Islet precursor cell (in vitro differentiated cells): ENCODE data around the gene MMP20.
A peak's percentile ranks its signal among the peaks of the same experiment; 100 is the strongest.

Experiments
- DNase-seq: peaks from one replicate; pipeline ENCODE4 v3.0.0-alpha.2; 2018

MMP20 gene

DNA sequence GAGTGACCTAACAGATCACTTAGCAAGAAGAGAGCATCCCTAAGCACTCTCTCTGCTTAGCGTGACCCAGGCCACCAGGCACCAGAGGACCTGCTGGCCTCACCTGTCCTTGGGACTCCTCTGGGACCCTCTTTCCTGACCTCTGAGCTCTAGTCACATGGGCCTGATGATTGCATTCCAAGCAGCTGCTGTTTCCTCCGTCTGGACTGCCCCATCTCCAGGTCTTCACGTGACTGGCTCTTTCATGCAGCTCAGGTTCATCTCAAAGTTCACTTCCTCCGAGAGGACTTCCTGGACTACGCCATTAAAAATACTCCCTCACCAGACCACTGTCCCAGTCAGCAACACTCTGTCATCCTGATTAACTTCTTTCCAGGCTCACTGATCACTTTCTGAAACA, 2.9 kb downstream of the MMP20 start:
- DNase-seq, result no peak

DNA sequence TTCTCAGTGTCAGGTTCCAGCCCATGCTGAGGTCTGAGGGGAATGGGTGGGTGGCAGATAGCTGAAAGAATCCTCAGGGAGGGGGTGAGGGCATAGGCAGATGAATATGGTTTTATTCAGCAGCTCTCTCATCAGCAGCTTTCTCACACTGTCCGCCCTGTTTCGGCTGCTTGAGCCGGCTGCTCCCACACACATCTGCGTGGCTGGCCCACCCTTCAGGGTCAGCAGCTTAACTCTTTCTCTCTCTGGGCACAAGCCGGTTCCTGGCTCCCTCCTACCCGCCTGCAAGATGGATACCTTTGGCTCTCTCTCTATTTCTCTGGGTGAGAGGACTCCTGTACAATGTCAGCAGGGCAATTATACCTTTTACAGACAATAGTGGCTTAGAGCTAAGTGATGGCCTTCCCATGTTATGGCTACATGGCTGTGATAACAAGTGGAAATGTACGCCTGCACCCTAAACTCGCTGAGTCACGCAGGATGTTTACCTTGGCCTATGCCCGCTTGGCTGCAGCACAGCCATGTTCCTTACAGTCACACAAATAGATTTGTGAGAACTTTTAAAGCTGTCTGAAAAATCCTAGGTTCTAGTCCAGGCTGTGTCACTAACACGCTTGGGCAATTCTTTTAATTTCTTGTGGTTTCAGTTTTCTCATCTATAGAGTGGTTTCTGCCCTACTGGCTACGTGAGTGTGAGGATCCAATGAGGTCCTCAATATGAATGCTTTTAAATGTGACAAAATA, 4.1 kb downstream of the MMP20 start:
- DNase-seq, result no peak

DNA sequence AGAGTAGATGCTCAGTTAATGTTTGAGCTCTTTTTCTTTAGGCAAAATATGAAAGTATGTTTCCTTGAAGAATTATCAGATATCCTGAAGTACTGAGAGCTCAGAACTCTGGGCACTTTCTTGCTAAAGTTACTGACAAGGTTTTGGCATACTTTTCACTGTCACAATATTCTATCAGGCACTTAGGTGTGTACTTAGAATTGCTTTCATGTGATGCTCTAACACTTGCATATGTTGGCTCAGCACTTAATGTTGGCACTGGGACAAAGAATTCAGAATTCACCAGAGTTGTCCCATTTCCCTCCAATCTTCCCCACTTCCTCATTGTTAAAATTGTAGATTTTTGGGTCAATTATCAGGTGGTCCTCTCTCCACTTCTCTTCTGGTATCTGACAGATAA, 5.0 kb downstream of the MMP20 start:
- DNase-seq, result no peak

DNA sequence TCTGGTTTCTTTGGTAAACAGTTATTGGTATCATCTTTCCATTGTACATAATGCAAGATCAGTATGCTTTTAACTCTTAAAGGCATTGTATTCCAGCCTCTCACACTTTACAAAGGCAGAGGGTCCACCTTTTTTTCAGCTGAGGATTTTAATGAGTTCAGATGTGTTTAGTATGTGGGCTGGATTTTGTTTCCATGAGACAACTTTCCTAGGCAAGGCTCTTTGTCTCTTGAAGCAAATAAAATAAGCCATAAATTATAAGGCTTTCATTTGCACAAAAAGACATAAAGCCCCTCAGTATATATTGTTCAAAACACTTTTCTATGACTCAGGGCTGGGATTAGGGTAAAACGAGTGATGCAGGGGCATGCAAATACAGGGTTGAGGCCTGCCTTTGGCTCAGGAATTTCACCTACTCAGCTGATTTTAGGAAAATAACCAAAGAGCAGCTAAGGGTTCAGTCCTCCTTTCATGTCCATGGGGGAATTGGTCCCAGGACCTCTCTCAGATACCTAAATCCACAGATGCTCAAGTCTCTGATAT, 7.6 kb downstream of the MMP20 start:
- DNase-seq, result no peak

- peak; percentile 59 for DNase-seq
These were observed 9.2 kb downstream of the MMP20 start for GRCh38 chr11:102615894-102616432.

GRCh38 chr11:102615077-102615893, 9.8 kb downstream of the MMP20 start:
- peak; percentile 83 for DNase-seq

DNA sequence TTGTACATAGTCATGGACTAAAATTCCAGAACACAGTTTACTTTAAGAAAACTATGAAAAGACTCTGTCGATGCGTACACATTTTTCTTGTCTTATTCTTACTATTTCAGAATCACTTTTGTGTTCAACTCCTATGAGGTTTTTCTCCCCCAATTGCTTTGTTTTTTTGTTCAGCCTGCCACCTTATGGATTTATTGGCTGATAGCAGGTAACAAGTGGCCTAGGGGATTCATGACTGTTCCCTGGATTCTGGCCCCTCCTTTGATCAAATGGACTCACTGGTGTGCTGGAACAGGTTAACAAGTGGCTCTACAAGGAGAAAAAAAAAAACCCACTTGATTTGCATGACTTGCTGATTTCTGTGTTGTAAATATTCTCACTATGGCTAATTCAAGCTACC, 10.6 kb downstream of the MMP20 start:
- no peak for DNase-seq

- DNase-seq, result no peak
These were observed 11.1 kb downstream of the MMP20 start for GRCh38 chr11:102614031-102614430.

GRCh38 chr11:102613450-102613849, 11.7 kb downstream of the MMP20 start:
- no peak for DNase-seq

- DNase-seq, result no peak
These were observed 13.8 kb downstream of the MMP20 start for GRCh38 chr11:102611291-102611690.

DNA sequence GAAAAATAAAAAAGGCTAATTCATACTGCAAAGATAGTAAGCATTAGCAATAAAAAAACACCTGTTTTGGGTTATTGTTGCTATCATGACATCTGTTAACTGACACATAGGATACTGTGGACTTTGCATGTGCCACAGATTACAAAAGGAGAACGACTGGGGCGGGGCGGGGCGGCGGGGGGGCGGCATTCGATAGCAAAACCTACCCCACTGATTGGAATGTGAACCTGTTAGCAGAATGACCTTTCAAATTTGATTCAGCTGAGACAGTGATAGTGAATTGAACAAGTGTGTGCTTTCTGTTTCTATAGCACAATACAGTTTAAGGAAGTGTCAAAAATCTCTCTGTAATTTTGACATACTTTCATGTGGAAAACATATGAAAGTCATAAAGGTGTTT, 14.9 kb downstream of the MMP20 start:
- no peak for DNase-seq

DNA sequence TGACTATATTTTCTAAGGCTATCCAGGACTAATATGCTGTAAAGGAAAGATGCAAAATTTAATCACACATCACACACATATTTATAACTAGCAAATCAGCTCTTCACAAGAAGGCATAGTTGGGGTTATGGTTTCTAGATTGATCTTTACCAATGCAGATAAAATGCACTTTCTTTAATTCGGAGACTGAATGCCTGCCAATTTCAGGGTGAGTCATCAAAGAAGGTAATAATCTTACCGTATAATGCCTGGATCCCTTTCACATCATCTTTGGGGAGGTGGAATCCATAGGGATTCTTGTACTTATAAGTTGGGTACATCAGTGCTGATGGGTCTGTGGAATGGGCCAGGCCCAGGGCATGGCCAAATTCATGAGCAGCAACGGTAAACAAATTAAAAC, 16.4 kb downstream of the MMP20 start:
- DNase-seq, result no peak

- peak; percentile 92 for DNase-seq
These were observed 20.3 kb downstream of the MMP20 start for GRCh38 chr11:102604875-102605274.

GRCh38 chr11:102604011-102604410, 21.1 kb downstream of the MMP20 start:
- DNase-seq, result no peak

DNA sequence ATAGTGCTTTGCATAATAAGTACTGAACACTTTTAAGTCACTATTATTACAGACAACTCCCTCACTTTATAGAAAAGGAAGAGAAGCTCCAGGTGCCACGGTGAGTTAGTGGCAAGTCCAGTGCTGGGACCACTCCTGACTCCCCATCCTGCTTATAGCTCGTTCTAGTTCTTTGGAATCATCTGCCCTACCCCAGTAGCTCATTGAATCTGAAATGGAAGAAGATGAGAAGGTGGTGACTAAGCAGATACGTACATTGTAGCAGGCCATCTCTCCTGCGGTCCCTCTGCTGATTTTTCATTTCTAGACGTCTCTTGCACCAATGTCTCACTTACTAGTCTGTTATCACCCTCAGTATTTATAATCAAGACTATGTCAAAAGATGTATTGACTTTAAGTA, 21.6 kb downstream of the MMP20 start:
- no peak for DNase-seq

DNA sequence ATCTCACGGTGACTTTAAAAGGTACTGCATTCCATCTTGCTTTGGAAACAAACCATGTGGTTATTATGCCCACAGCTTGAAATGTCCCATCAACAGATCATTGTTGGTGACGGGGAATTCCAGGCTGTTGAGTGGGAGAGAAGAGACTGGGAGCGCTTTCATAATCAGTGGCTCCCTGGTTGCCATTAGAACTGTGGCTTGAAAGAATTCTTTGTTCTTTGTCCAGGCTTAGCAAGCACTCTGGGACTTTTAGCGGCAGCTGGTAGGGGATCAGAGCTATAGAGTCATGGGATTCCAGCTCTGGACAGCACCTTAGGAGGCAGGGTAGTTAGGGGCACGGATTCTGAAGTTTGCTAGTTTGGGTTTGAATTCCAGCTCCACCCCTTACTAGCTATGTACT, 22.0 kb downstream of the MMP20 start:
- DNase-seq, result peak; percentile 97

DNA sequence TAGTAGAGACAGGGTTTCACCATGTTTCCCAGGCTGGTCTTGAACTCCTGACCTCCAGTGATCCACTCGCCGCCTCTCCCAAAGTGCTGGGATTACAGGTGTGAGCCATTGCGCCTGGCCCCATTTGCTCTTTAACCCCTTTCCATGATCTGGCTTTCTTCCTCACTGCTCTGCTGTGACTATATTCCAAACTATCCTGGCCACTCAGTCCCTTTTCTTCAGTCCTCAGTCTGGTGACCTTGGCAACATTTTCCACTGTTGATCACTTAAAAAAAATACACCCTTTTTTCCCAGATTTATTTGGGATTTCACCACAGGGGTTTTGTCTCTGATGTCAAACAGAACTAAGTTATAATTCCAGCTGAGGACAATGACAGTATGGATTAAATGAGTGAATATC, 24.5 kb downstream of the MMP20 start:
- no peak for DNase-seq

GRCh38 chr11:102599642-102600261, 25.4 kb downstream of the MMP20 start:
- DNase-seq, result peak; percentile 81

DNA sequence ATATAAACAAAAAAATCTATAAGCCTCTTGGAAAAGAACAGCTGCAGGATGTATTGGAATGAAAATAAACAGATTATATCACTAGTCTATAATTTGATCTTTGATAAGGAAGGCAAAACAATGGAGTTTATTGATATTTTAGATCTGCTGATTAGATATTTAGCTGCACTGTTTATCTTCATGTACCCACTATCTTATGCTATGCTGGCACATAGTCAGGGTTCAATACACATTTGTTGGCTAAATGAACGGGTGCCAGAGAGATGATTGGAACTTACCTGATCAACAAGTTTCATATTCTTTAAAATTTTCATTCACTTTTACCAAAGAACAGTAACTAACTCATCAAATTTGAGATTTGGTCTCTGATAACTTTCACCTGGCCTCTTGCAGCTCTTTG, 26.9 kb downstream of the MMP20 start:
- DNase-seq, result no peak

DNA sequence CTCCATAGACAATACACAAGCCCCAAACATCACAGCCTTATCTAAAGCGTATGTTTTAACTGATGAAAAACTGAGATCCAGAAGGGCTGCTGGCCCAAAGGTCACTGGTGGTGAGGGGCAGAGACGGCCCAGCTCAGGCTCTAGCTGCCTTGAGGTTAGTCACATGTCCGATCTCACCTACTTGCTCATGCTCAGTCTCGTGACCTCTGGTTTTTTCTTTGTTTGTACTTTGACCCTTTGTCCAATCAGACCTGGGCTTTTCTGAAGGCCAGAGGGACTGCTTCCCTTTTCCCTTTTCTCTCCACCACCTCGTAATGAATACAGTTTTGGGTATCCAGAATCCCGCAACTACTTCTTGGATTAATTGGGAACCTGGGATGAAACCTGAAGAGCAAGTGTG, 28.6 kb downstream of the MMP20 start:
- DNase-seq, result no peak

- DNase-seq, result no peak
These were observed 32.2 kb downstream of the MMP20 start for GRCh38 chr11:102592634-102593581.

- no peak for DNase-seq
These were observed 33.0 kb downstream of the MMP20 start for GRCh38 chr11:102592131-102592530.
